HUES48 (cell line): ENCODE measurements around the gene DRAM1.
"Not testable (repeated sequence)": the region's sequence is repeated elsewhere in the genome, so short reads cannot be mapped to it uniquely, and the experiment has no call there.

Experiments used
- H3K27ac ChIP-seq: one replicate; pipeline ENCODE4 v1.7.0; 2013; ENCODE audit warnings: low read depth, low read length, inconsistent platforms
- H3K27me3 ChIP-seq: 2 replicates; pipeline ENCODE4 v1.6.1; 2013; ENCODE audit warnings: mild to moderate bottlenecking, low read length; ENCODE audit not compliant: control insufficient read depth, insufficient read depth
- H3K36me3 ChIP-seq: 2 replicates; pipeline ENCODE4 v1.6.1; 2013; ENCODE audit warnings: low read length; ENCODE audit not compliant: control insufficient read depth, insufficient read depth
- H3K4me1 ChIP-seq: 2 replicates; pipeline ENCODE4 v1.6.1; 2013; ENCODE audit warnings: mild to moderate bottlenecking, low read length; ENCODE audit not compliant: control insufficient read depth, insufficient read depth
- H3K4me3 ChIP-seq: 2 replicates; pipeline ENCODE4 v1.5.1; 2013; ENCODE audit warnings: mild to moderate bottlenecking, low read depth, low read length
- H3K9ac ChIP-seq: 2 replicates; pipeline ENCODE4 v1.6.1; 2013; ENCODE audit warnings: mild to moderate bottlenecking, low read depth, low read length, moderate library complexity
- H3K9me3 ChIP-seq: 2 replicates; pipeline ENCODE4 v1.6.1; 2013; ENCODE audit warnings: low read length; ENCODE audit not compliant: control insufficient read depth, insufficient read depth

The DRAM1 gene

GRCh38 chr12:101909646-101910045 is 32.3 kb downstream of the DRAM1 start:
- Histone ChIP-seq H3K27ac (no peak overlapping the region), H3K4me3 (no peak overlapping the region), H3K27me3 (no peaks in the 10 kb centered on the region), H3K9me3 (no peaks in the 10 kb centered on the region), H3K36me3 (no peaks in the 10 kb centered on the region), H3K4me1 (no peaks in the 10 kb centered on the region), H3K9ac (no peak overlapping the region)

- no peak overlapping the region for H3K4me3 ChIP-seq
- H3K9me3 ChIP-seq, result no peaks in the 10 kb centered on the region
- no peak overlapping the region for H3K27ac ChIP-seq
- no peak overlapping the region for H3K9ac ChIP-seq
- H3K27me3 ChIP-seq, result no peaks in the 10 kb centered on the region
- no peaks in the 10 kb centered on the region for H3K36me3 ChIP-seq
- H3K4me1 ChIP-seq, result no peaks in the 10 kb centered on the region
Measured at GRCh38 chr12:101915841-101916240, 38.5 kb downstream of the DRAM1 start.

DNA sequence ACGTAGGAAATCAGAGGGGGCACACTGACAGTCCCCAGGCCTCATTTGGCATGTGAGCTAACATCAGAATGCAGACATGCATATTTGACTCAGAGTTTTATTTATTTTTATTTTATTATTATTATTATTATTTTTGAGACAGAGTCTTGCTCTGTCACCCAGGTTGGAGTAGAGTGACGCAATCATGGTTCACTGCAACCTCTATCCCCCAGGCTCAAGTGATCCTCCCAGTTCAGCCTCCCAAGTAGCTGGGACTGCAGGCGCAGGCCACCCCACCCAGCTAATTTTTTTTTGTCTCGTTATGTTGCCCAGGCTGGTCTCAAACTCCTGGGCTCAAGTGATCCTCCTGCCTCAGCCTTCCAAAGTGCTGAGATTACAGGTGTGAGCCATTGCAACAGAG is 41.4 kb downstream of the DRAM1 start:
- not testable (repeated sequence) for H3K36me3 ChIP-seq, H3K9me3 ChIP-seq, H3K4me3 ChIP-seq, H3K27ac ChIP-seq, H3K27me3 ChIP-seq, H3K4me1 ChIP-seq, H3K9ac ChIP-seq

GRCh38 chr12:101919447-101919846 is 42.1 kb downstream of the DRAM1 start:
- Histone ChIP-seq H3K9ac (no peak overlapping the region), H3K36me3 (no peaks in the 10 kb centered on the region), H3K4me1 (no peaks in the 10 kb centered on the region), H3K9me3 (no peaks in the 10 kb centered on the region; the same call in 1 of the 2 replicates), H3K4me3 (no peak overlapping the region), H3K27ac (no peak overlapping the region), H3K27me3 (no peaks in the 10 kb centered on the region)

GRCh38 chr12:101920906-101921305 is 43.5 kb downstream of the DRAM1 start:
- no peak overlapping the region for H3K4me3 ChIP-seq
- no peak overlapping the region for H3K9ac ChIP-seq
- H3K36me3 ChIP-seq, result no peaks in the 10 kb centered on the region
- H3K27me3 ChIP-seq, result no peaks in the 10 kb centered on the region
- H3K27ac ChIP-seq, result no peak overlapping the region
- H3K4me1 ChIP-seq, result no peaks in the 10 kb centered on the region
- H3K9me3 ChIP-seq, result no peaks in the 10 kb centered on the region; the same call in 1 of the 2 replicates

GRCh38 chr12:101923045-101923718 is 45.8 kb downstream of the DRAM1 start:
- Histone ChIP-seq H3K9ac (no peak overlapping the region), H3K27me3 (no peaks in the 10 kb centered on the region), H3K27ac (no peak overlapping the region), H3K9me3 (no peaks in the 10 kb centered on the region; the same call in 1 of the 2 replicates), H3K4me1 (no peaks in the 10 kb centered on the region), H3K36me3 (no peaks in the 10 kb centered on the region), H3K4me3 (no peak overlapping the region)

- H3K4me1 ChIP-seq, result no peaks in the 10 kb centered on the region
- H3K36me3 ChIP-seq, result no peaks in the 10 kb centered on the region
- H3K9ac ChIP-seq, result no peak overlapping the region
- H3K4me3 ChIP-seq, result no peak overlapping the region
- no peak overlapping the region for H3K27ac ChIP-seq
- H3K9me3 ChIP-seq, result no peaks in the 10 kb centered on the region; the same call in 1 of the 2 replicates
- H3K27me3 ChIP-seq, result no peaks in the 10 kb centered on the region
Measured at GRCh38 chr12:101924618-101925017, 47.2 kb downstream of the DRAM1 start.

DNA sequence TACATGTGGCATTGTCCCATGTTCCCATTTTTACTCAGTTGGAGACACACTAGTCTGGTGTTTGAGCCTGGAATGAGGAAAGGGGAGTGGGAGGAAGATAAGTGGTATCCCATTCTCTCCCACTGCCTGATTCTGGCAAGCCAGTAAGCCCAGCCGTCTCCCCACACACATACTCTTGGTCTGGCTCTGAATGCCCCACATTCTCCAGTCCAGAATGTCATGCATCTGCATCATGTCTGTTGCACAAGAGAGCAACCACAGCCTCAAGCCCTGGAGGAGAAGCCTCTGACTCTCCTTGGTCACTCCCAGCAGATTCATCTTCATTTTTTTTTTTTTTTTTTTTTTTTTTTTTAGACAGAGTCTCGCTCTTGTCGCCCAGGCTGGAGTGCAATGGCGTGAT is 48.0 kb downstream of the DRAM1 start:
- Histone ChIP-seq H3K9ac (no peak overlapping the region), H3K9me3 (no peaks in the 10 kb centered on the region; the same call in 1 of the 2 replicates), H3K4me3 (no peak overlapping the region), H3K27me3 (no peaks in the 10 kb centered on the region), H3K27ac (no peak overlapping the region), H3K4me1 (no peaks in the 10 kb centered on the region), H3K36me3 (no peaks in the 10 kb centered on the region)

DNA sequence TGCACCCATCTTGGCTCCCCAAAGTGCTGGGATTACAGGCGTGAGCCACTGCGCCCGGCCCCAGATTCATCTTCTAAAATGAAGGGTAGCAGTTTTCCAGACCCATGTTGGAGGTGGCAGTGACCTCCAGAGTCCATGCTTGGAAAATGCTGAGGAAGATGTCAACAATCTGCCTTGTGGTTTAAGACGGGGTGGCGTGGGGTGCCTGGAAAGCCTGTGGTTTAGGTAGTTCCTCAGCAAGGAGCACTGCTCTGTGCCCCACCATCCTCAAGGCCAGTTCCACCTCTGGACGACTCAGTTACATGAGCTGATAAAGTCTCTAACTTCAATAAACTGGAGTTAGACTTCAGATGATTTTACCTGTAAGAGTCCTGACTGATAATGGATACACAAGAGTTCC is 48.6 kb downstream of the DRAM1 start:
- H3K27me3 ChIP-seq, result no peaks in the 10 kb centered on the region
- H3K4me1 ChIP-seq, result no peaks in the 10 kb centered on the region
- no peaks in the 10 kb centered on the region; the same call in 1 of the 2 replicates for H3K9me3 ChIP-seq
- no peak overlapping the region for H3K9ac ChIP-seq
- no peaks in the 10 kb centered on the region for H3K36me3 ChIP-seq
- H3K27ac ChIP-seq, result no peak overlapping the region
- H3K4me3 ChIP-seq, result no peak overlapping the region

GRCh38 chr12:101927036-101927435 is 49.7 kb downstream of the DRAM1 start:
- Histone ChIP-seq H3K4me1 (no peaks in the 10 kb centered on the region), H3K4me3 (no peak overlapping the region), H3K9me3 (no peaks in the 10 kb centered on the region; the same call in 1 of the 2 replicates), H3K36me3 (no peaks in the 10 kb centered on the region), H3K27me3 (no peaks in the 10 kb centered on the region), H3K9ac (no peak overlapping the region), H3K27ac (no peak overlapping the region)

DNA sequence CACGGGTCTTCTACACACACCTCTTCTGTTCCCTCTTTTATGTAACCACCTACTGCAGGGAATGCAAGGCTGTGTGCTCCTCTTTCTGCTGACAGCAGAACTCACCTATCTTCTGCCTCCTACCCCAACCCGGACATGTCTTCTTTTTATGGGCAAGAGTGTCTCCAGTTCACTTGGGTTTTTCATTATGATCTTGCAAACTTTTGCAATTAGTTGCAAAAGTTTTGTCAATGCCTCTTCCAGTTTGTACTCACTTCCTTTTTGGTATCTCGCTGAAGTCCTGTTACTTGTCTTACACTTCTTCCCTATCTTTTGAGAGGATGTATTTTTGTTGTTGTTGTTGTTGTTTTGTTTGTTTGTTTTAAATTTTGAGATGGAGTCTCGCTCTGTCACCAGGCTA is 50.6 kb downstream of the DRAM1 start:
- Histone ChIP-seq H3K9ac (no peak overlapping the region), H3K27me3 (no peaks in the 10 kb centered on the region), H3K4me3 (no peak overlapping the region), H3K4me1 (no peaks in the 10 kb centered on the region), H3K9me3 (no peaks in the 10 kb centered on the region; the same call in 1 of the 2 replicates), H3K36me3 (no peaks in the 10 kb centered on the region), H3K27ac (no peak overlapping the region)
